ENCODE data around the gene NEUROG2. TPM values are rescaled to one million over a fixed set of nuclear protein-coding genes. Genes with fewer than 3 reads are reported as not detected.

Gene NEUROG2
- total RNA-seq, 1 donor from 2014 or later = 4.2 TPM

GRCh38 chr4:112520598-112521122, 4.7 kb upstream of the NEUROG2 start:
- H3K9me3 Mint-ChIP-seq = no peaks in the 10 kb centered on the region
- H3K4me3 Mint-ChIP-seq = peak overlapping the region; percentile 71
- peaks cover 99% of the 10 kb centered on the region for H3K27me3 Mint-ChIP-seq (ENCODE audit: low read depth)
- peak; percentile 8 for DNase-seq (ENCODE audit: low read depth, low spot score)
- no peak overlapping the region for H3K27ac Mint-ChIP-seq (ENCODE audit: unreplicated experiment)
- TF ChIP-seq CTCF (conservative IDR thresholded peaks at IDR 0.05) = no peak
- H3K36me3 Mint-ChIP-seq (ENCODE audit: low read depth) = no peaks in the 10 kb centered on the region
- peaks cover 61% of the 10 kb centered on the region for H3K4me1 Mint-ChIP-seq

GRCh38 chr4:112519689-112520597, 4.0 kb upstream of the NEUROG2 start:
- DNase-seq (ENCODE audit: low read depth, low spot score) = peak; percentile 8
- peaks cover 99% of the 10 kb centered on the region for H3K27me3 Mint-ChIP-seq (ENCODE audit: low read depth)
- no peak overlapping the region for H3K27ac Mint-ChIP-seq (ENCODE audit: unreplicated experiment)
- TF ChIP-seq CTCF (conservative IDR thresholded peaks at IDR 0.05) = no peak
- no peaks in the 10 kb centered on the region for H3K9me3 Mint-ChIP-seq
- peak overlapping the region; percentile 66 for H3K4me3 Mint-ChIP-seq
- peaks cover 67% of the 10 kb centered on the region for H3K4me1 Mint-ChIP-seq
- no peaks in the 10 kb centered on the region for H3K36me3 Mint-ChIP-seq (ENCODE audit: low read depth)

- H3K4me1 Mint-ChIP-seq = peaks cover 76% of the 10 kb centered on the region
- no peak for DNase-seq (ENCODE audit: low read depth, low spot score)
- H3K27ac Mint-ChIP-seq (ENCODE audit: unreplicated experiment) = no peak overlapping the region
- H3K36me3 Mint-ChIP-seq (ENCODE audit: low read depth) = no peaks in the 10 kb centered on the region
- TF ChIP-seq CTCF (conservative IDR thresholded peaks at IDR 0.05) = no peak
- peaks cover 99% of the 10 kb centered on the region for H3K27me3 Mint-ChIP-seq (ENCODE audit: low read depth)
- H3K9me3 Mint-ChIP-seq = no peaks in the 10 kb centered on the region
- no peak overlapping the region for H3K4me3 Mint-ChIP-seq
These were observed 2.7 kb upstream of the NEUROG2 start for GRCh38 chr4:112518675-112519074.

GRCh38 chr4:112517911-112518310, 1.9 kb upstream of the NEUROG2 start:
- no peaks in the 10 kb centered on the region for H3K9me3 Mint-ChIP-seq
- no peaks in the 10 kb centered on the region for H3K36me3 Mint-ChIP-seq (ENCODE audit: low read depth)
- no peak overlapping the region for H3K27ac Mint-ChIP-seq (ENCODE audit: unreplicated experiment)
- no peak for TF ChIP-seq CTCF (conservative IDR thresholded peaks at IDR 0.05)
- H3K4me3 Mint-ChIP-seq = peak overlapping the region; percentile 74
- DNase-seq (ENCODE audit: low read depth, low spot score) = no peak
- H3K4me1 Mint-ChIP-seq = peaks cover 70% of the 10 kb centered on the region
- peaks cover 98% of the 10 kb centered on the region for H3K27me3 Mint-ChIP-seq (ENCODE audit: low read depth)

GRCh38 chr4:112517067-112517634, 1.2 kb upstream of the NEUROG2 start:
- TF ChIP-seq CTCF (conservative IDR thresholded peaks at IDR 0.05) = no peak
- peaks cover 63% of the 10 kb centered on the region for H3K4me1 Mint-ChIP-seq
- no peak overlapping the region for H3K27ac Mint-ChIP-seq (ENCODE audit: unreplicated experiment)
- H3K4me3 Mint-ChIP-seq = peak overlapping the region; percentile 74
- no peaks in the 10 kb centered on the region for H3K9me3 Mint-ChIP-seq
- H3K36me3 Mint-ChIP-seq (ENCODE audit: low read depth) = no peaks in the 10 kb centered on the region
- H3K27me3 Mint-ChIP-seq (ENCODE audit: low read depth) = peaks cover 98% of the 10 kb centered on the region
- peak; percentile 19 for DNase-seq (ENCODE audit: low read depth, low spot score)
